GM19328 (cell line): ENCODE measurements around the gene DPF3.
"Not testable (repeated sequence)": the region's sequence is repeated elsewhere in the genome, so short reads cannot be mapped to it uniquely, and the experiment has no call there.

Experiments used
- ATAC-seq: cut with Tn5 transposase; IDR thresholded peaks from one replicate; pipeline ENCODE4 v1.9.1; 2021; ENCODE audit warnings: mild to moderate bottlenecking, moderate library complexity; ENCODE audit not compliant: unreplicated experiment

Gene DPF3

GRCh38 chr14:72881543-72881942 is 12.4 kb downstream of the DPF3 start:
- no peak for ATAC-seq

- ATAC-seq: no peak
Observed at GRCh38 chr14:72880820-72881219, 13.1 kb downstream of the DPF3 start.

- no peak for ATAC-seq
Observed at GRCh38 chr14:72880164-72880563, 13.7 kb downstream of the DPF3 start.

GRCh38 chr14:72879431-72879830 is 14.5 kb downstream of the DPF3 start:
- no peak for ATAC-seq

GRCh38 chr14:72878746-72879145 is 15.2 kb downstream of the DPF3 start:
- no peak for ATAC-seq

GRCh38 chr14:72876710-72877063 is 17.2 kb downstream of the DPF3 start:
- ATAC-seq: no peak

GRCh38 chr14:72876005-72876709 is 17.7 kb downstream of the DPF3 start:
- ATAC-seq: no peak

GRCh38 chr14:72870878-72871277 is 23.0 kb downstream of the DPF3 start:
- ATAC-seq: not testable (repeated sequence)

- ATAC-seq: no peak
Observed at GRCh38 chr14:72869407-72870329, 24.2 kb downstream of the DPF3 start.

- ATAC-seq: no peak
Observed at GRCh38 chr14:72868500-72868899, 25.4 kb downstream of the DPF3 start.

- no peak for ATAC-seq
Observed at GRCh38 chr14:72864712-72865365, 29.1 kb downstream of the DPF3 start.

- no peak for ATAC-seq
Observed at GRCh38 chr14:72863216-72864006, 30.5 kb downstream of the DPF3 start.

- ATAC-seq: no peak
Observed at GRCh38 chr14:72856530-72857266, 37.2 kb downstream of the DPF3 start.

- ATAC-seq: no peak
Observed at GRCh38 chr14:72855913-72856312, 38.0 kb downstream of the DPF3 start.

- ATAC-seq: no peak
Observed at GRCh38 chr14:72852194-72852593, 41.7 kb downstream of the DPF3 start.

GRCh38 chr14:72851635-72852034 is 42.3 kb downstream of the DPF3 start:
- no peak for ATAC-seq

- no peak for ATAC-seq
Observed at GRCh38 chr14:72850360-72850759, 43.5 kb downstream of the DPF3 start.

GRCh38 chr14:72849222-72849621 is 44.7 kb downstream of the DPF3 start:
- ATAC-seq: no peak

- no peak for ATAC-seq
Observed at GRCh38 chr14:72847721-72848120, 46.2 kb downstream of the DPF3 start.

- no peak for ATAC-seq
Observed at GRCh38 chr14:72845683-72846082, 48.2 kb downstream of the DPF3 start.
